ENCODE results near the gene PLS3.

The PLS3 gene

DNA sequence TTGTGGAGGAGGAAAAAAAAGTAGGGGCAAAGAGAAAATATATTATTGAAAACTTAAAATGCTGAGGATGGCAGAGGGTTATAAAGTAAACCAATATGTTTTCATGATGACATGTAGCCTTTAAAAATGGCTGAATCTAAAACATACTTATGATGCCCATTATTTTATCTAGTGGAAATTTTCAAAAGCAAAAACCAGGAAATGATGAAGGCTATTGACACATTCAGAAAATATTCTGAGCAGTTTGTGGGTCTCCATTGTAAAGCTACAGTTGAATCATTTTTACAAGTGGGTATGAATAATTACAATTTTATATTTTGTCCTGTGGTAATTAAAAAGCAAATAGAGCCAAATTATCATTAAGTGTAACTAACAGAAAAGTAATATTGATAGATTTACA lies 10.7 kb downstream of the PLS3 start:
- no peak for DNase-seq (ENCODE audit: low read depth)

DNA sequence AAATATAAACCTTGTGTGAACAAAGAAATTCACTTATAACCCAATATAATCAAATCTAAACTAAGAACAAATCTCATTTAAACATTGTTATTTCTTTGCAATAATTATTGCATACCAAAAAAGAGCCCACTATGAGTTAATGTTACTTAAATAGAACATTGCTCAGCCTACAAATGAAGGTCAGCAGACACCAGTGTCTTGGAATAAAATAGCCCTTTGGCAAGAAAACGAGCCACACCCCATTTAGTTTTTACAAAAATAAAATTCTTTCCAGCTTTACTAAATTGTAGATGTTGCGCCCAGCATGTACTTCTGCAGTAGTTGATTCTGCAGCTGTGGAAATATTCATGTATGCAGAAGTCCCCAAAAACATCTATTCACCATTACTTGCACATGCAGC lies 12.2 kb downstream of the PLS3 start:
- no peak for DNase-seq (ENCODE audit: low read depth)

DNA sequence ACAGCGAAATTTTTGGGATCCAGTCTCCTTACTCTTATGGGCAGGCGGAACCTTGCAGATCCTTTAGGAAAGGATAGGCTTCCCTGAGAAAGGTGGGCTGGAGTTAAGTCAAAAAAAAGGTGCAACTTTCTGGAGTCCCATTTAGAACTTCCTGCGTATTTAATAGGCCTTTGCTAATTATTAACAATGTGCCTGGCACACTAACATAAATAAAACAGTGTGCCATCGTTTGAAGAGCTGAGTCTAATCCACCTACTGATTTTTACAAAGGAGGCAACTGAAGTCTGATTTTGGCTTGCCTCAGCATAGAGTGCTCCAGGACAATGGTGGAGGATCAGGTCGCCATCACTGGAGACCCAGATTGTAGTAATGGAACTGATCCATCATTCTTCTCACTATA lies 15.7 kb downstream of the PLS3 start:
- no peak for DNase-seq (ENCODE audit: low read depth)

DNA sequence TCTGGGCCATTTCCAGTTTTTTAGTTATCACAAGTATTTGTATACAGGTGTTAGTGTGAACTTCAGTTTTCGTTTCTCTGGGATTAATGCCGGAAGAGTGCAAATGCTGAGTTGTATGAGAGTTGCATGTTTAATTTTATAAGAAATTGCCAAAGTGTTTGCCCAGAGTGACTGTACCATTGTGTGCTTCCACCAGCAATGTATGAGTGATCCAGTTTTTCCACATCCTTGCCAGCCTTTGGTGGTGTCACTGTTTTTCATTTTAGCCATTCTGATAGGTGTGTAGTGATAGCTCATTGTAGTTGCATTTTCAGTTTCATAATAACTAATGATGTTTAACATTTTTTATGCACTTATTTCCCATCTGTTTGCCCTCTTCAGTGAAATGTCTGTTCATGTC lies 18.4 kb downstream of the PLS3 start:
- DNase-seq (ENCODE audit: low read depth) = no peak

DNA sequence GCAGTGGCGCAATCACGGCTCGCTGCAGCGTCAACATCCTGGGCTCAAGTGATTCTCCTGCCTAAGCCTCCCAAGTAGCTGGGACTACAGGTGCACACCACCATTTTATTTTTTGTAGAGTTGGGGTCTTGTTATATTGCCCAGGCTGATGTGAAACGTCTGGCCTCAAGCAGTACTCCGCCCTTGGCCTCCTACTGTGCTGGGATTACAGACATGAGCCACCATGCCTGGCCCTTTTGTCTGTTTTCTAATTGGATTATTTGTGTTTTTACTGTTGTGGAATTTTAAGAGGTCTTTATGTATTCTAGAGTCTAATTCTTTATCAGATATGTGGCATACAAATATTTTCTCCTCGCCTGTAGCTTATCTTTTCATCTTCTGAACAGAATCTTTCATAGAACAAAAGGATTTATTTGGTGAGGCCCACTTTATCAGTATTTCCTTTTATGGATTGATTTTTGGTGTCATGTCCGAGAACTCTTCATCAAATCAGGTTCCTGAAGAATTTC lies 18.9 kb downstream of the PLS3 start:
- no peak for DNase-seq (ENCODE audit: low read depth)

DNA sequence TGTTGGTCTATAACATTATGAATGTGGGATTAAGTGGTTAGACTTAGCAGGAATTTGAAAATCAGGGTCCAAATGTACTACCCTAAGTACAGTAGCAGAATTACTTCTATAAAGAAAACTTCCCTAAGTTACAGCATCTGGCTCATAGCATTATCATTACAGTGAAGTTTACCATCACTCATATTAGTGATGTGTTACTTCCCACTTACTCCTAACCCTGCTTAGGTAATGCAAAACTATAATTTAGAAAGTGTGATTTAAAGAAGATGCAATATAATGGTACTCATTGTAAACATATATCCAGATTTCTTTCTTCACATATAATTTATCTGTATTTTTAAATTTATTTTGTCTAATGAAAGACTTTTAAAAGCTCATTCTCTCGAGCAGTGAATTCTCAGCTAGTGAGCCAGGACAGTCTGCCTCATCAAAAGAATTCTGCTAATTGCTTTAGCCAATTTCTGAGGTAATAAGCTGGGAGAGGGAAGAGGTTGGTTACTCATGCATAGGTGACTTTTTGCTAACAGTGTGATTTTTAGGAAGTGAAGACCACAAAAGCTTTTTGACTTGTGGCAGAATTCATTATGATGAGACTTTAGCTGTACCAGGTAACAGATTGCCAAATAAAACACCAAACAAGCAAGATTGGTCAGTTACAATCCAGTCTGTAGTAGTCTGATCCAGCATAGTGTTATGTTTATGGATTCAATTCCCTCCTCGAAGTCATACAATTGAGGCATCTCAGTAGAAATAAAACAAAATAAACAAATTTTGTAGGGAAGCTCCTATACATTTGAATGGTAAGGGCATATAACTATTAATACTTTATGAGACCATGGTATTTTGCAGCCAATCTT lies 21.0 kb downstream of the PLS3 start:
- no peak for DNase-seq (ENCODE audit: low read depth)

DNA sequence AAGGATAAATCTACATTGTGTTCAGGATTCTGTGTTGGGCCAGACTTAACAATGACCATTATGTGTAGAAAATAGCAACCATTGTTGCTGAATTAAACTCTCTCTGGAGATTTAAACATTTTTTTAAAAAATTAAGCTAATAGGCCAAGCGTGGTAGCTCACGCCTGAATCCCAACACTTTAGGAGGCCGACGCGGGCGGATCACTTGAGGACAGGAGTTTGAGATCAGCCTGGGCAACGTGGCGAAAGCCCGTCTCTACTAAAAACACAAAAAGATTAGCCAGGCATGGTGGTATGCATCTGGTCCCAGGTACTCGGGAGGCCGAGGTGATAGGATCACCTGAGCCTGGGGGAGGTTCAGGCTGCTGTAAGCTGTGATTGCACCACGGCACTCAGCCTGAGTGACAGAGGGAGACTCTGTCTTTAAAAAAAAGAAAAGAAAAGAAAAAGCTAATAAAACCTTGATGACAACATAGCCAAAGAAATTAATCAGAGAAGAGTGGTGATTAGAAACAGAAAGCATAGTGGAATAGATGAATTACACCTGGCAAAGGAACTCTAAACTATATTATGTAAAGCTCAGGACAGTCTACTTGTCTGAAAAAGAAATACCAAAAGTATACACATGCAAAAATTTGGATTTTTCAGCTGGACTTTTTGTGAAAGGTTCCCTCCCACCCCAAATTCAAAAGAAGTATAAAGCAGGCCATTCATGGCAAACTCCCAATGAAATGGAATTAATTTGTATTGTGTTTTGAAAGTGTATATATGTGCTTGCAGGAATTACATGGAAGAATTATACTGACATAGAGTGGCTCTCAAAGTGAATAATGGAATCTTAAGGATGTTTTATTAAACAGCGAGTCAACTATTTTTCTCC lies 21.9 kb downstream of the PLS3 start:
- DNase-seq (ENCODE audit: low read depth) = no peak

DNA sequence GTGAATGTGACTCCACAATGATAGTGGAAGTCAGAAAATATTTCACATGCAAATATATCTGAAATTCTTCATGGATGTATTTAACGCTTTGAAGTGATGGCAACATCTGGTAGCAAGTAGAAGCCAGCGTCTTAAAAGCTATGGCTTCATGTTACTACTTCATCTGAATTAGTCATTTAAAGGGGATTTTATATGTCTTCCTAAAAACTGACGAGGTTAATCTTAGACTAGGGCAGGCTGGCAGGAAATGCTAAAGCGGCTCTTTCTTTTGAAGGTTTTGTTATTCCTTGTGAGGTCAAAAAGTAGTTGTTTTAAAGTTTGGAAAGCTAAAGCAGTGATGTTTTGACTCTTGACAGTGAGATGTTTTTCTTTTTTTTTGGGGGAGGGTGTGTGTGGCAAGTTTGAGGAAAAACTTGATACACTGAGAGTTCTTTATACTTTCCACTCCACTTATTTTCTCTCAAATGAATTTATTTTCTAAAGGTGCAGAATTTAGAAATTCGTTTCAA lies 22.6 kb downstream of the PLS3 start:
- DNase-seq (ENCODE audit: low read depth) = no peak

DNA sequence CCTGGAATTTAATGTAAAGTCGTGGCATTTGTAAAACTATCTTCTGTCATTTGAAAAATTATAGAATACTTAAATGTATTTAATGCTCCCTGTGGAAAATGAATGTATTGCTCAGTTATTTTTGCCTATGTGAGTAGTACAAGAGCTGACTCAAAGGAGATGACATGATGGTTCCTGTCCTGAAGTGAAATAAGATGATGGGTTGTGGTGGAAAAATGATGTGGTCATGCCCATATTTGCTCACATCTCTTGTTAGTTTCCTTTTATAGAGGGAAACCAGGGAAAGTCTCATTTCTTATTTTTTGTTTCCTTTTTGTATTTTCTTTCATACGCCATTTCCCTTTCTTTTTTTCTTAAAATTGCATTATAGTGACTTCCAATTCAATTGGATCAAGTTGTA lies 23.7 kb downstream of the PLS3 start:
- DNase-seq (ENCODE audit: low read depth) = no peak

DNA sequence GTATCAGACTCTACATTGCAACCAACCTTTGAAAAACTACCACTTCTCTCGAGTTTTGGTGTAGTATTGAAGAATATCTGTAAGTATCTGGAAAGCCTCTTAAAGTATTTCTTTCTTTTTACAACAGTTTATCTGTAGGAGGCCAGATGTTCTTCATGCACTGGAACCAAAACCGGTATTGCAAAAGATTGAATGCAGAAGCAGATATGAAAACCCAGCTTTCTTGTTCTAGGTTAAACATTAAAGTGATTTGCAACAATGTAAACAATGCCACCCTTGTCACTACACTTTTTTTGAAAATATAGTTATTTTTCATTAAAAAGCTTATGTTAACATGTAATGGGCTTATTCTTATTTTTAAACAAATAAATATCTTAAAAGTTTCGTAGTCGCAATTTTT lies 27.2 kb downstream of the PLS3 start:
- DNase-seq (ENCODE audit: low read depth) = no peak

DNA sequence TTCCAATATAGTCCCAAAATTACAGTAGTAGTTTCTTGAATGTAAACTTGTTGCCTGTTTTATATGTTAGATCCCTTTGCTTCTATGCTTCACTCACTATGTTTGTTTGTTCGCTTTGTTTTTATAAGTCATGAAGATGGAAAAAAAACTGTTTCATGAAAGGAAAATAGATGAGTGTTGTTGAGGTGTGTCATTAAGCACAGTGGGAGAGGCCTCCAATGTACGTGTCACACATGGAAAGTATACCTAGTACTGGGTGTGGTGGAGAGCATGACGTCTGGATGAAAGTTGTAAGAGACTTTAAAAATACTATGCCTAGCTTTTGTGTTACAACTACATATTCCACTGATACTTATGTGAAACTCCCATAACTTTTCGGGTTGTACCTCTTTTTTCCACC lies 28.4 kb downstream of the PLS3 start:
- no peak for DNase-seq (ENCODE audit: low read depth)

DNA sequence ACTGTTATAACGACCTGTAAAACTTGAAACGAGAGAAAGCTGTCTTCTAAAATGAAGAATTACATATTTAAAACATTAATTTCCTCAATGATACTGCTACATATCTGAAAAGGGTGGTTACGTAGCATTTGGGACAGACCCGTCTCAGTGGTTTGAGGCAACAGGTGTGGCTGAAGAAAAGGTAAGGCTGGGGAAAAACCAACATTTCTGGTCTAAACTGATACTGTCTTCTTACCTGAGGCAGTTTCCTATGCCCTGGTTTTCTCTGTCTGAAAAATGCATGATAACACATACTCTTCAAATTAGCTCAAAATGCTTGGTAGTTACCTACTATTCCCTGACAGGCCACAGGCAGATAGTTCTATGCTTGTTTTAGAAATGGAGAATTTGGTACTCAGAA lies 30.4 kb downstream of the PLS3 start:
- DNase-seq (ENCODE audit: low read depth) = no peak

DNA sequence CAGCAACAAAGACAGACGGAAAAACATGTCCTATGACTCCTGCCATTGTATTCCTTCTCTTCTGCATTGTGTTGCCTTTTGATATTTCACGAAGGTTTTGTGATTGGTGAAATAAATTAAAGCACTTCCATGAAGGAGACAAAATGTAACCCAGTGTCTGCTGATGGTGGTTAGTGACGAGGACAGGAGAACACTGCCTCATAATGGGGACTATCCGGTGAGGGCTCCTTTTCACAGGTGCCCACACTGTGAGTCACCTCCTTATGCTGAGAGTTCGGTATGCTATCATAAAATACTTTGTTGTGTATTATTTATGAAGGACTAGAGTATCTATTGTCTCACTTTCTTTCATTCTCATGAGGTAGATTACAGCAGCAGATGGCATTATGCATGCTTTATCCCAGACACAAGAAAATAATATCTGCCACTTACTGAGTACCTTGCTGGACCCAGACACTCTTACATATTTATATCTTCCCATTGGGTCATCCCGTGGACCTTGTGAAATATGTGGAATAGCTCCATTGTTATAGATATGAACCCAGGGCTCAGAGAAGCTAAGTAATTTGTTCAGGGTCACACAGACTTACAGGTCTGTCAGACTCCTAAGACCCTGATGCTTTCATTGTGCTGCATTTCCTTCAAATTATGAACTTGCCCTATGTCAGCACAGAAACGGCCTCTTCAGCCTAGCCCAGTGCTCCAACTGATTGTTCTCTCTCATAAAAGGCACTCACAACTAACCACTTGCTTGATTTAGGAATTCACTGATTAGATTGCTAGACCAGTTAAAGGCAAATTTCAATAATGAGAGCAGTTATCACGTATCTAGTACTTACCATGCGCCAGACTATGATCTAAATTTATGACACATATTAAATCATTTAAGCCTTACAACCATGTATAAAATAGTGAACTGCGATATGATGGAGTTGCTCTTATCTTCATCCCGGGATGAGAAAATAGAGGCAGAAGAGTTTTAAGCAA lies 31.2 kb downstream of the PLS3 start:
- no peak for DNase-seq (ENCODE audit: low read depth)

DNA sequence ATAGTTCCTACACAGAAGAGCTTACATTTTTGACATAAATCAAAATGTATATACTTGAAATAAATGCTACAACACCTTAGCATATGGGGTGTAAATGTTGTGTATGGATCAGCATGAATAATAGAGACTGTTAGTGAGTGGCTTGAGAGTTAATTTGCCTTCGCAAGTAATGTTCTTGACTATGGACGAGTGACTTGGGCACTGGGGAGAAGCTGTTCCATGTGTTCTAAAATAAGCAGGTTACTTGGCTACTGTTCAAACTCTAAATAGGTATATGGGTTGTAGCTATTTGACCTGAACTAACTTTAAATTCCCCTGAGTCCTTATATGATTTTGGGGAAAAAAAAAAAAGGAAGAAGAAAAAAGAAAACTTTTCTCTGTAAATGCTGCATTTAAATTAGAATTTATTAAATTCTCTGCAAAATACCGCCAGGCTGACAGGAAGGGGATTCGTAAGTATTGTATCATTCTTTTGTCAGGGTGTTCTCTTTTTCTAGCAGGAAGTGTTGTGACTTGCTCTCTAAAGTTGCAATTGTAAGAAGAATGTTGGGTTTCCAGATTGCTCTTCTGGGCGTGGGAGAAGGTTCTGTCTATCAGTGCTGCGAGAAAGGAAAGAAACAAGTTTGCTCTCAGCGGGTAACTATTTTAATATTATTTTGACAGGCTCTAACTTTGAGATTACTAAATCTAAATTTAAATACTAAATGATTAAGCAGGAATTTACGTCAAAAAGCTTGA lies 32.2 kb downstream of the PLS3 start:
- no peak for DNase-seq (ENCODE audit: low read depth)

DNA sequence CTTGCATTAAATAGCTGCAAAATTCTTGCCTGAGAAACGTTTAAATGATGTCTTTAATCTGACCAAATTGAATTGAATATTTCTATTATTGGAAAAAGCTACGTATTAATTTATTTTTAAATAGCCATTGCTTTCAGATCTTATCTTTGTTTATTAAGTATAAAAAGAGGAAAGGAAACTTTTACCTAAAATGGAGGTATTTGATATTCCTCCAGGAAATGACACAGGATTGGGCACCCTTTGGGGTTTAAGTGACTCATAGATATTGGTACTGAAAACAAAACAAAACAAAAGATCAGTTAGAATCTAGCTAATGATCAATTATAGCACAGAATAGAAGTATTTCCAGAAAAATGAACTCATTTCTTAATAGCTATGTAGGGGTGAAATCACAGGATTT lies 34.1 kb downstream of the PLS3 start:
- no peak for DNase-seq (ENCODE audit: low read depth)

DNA sequence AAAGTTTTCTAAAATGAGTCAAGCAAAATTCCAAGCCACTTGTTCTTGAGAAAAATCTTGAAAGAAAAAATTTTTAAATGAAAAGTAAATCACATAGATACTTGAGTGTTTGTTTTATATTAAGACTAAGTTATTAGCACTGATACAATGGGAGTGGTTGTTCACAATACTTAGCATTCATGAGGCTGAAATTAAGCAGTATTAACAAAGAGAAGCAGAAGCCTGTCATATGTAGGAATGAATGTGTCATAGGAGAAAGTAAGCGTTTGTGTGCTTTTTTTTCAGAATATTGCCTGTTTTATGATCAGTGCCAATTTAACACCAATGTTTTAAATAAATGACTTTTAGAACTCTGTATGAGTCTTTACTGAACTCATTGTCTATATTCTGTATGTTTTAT lies 37.6 kb downstream of the PLS3 start:
- no peak for DNase-seq (ENCODE audit: low read depth)

DNA sequence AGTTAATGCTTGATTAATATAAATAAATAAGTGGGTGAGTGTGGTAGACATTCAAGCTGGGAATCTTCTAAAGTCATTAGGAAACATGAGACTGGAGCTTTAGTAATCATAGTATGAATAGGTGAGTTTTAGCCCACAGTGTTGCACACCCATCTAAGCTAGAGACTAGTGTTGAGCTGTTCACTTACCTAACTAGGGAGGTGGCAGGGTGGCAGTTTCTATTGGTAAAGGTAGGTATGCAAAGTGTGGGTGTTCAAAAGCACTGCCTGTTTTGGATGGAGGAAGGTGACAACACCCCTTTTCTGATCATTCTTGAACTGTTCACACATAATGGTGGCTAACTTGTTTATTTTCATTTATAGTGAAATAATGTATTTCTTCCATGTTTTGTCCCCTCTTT lies 41.3 kb downstream of the PLS3 start:
- no peak for DNase-seq (ENCODE audit: low read depth)

DNA sequence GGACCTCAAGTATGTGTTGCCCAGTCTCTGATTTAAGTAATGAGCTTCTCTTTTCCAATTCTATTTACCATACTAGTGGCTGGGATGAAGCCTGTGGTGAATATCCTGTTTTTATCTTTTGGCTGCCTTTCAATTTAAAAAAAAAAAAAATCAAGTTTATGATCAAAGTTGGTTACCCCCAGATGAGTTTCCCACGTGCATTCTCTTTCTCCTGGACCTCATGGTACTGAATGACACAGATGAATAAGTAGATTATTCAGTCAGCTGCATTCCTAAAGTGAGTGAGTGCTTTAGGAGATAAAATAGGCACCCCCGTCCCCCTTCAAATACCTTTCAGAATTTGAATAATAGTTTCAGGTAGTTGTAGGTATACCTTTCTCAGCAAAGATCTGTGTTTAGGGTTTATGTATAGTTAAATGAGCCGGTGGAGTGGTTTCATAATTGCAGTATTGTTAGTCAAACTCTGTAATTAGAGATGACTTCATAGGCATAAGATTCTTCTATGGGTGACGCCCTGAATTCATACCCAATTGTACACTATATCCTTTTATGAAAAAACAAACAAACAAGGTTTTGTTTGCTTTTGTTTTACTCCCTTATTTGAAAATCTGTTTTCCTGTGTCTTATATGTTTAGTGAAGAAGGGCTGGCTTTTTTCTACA lies 41.9 kb downstream of the PLS3 start:
- no peak for DNase-seq (ENCODE audit: low read depth)

DNA sequence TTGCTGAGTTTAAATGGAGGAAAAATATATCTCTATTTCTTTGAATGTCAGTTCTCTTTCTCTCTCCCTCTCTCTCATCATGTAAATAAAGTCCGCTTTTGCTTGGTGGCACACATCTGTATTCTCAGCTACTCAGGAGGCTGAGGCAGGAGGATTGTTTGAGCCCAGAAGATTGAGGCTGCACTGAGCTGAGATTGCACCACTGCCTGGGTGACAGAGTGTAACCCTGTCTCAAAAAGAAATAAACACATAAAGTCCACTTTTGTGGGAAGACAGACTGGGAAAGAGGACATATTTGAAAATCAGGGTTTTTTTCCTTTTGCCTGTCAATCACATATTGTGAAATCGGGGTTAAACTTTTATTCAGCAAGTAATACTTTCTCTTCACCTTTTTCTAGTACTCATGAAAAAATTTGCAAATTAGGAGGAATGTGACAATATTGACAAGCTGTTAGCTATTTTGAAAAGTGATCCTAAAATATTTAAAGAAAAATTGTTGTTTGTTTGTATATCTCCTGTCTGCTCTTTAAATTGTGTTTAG lies 42.6 kb downstream of the PLS3 start:
- DNase-seq (ENCODE audit: low read depth) = no peak

DNA sequence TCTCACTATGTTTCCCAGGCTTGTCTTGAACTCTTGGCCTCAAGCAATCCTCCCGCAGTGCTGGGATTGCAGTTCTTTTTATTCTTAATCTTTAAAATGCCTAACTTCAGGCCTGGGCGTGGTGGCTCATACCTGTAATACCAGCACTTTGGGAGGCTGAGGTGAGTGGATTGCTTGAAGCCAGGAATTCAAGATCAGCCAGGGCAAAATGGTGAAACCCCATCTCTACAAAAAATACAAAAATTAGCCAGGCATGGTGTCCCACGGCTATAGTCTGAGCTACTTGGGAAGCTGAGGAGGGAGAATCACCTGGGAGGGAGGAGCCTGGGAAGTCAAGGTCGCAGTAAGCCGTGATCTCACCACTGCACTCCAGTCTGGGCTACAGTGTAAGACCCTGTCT lies 45.9 kb downstream of the PLS3 start:
- DNase-seq (ENCODE audit: low read depth) = no peak
